Vagina (tissue), 2 donors: ENCODE results near the gene GRIA1.

Experiments used
- CTCF ChIP-seq, 3 experiments: fragments of 450-650 bp in 2 of 3; fragments of 200-600 bp in 1 of 3; sonication (generic) in 1 of 3; IDR thresholded peaks; one replicate each; pipeline ENCODE4 v1.5.1; 2017 to 2019; ENCODE audit warnings: antibody characterized with exemption in 3 of 3, mild to moderate bottlenecking in 2 of 3, moderate library complexity in 2 of 3
- POLR2A ChIP-seq, 2 donors: fragments of 450-650 bp; IDR thresholded peaks; one replicate each; pipeline ENCODE4 v1.6.1; 2017; ENCODE audit warnings: antibody characterized with exemption in 2 of 2, mild to moderate bottlenecking in 2 of 2, moderate library complexity in 2 of 2

- TF ChIP-seq CTCF (IDR thresholded peaks at IDR 0.05) (no peak), POLR2A (IDR thresholded peaks at IDR 0.05) (no peak)
Observed at GRCh38 chr5:153601377-153601776, 110.9 kb downstream of the GRIA1 start.
